Osteocyte (in vitro differentiated cells): ENCODE results near the gene RCL1. TPM values are rescaled to one million over a fixed set of nuclear protein-coding genes. Genes with fewer than 3 reads are reported as not detected.
"Not testable (repeated sequence)": the region's sequence is repeated elsewhere in the genome, so short reads cannot be mapped to it uniquely, and the experiment has no call there.

ENCODE experiments used
- DNase-seq: peaks from one replicate; pipeline ENCODE4 v3.0.0; 2021; ENCODE audit warnings: mixed read lengths; ENCODE audit not compliant: unreplicated experiment; ENCODE audit errors: extremely low spot score
- H3K27ac Mint-ChIP-seq: one replicate; pipeline ENCODE4 v1.8.0; 2021; ENCODE audit warnings: mild to moderate bottlenecking, mixed read lengths; ENCODE audit not compliant: unreplicated experiment
- H3K27me3 Mint-ChIP-seq: one replicate; pipeline ENCODE4 v1.8.0; 2021; ENCODE audit warnings: mixed read lengths; ENCODE audit not compliant: unreplicated experiment
- H3K36me3 Mint-ChIP-seq: one replicate; pipeline ENCODE4 v1.8.0; 2021; ENCODE audit warnings: mixed read lengths; ENCODE audit not compliant: unreplicated experiment
- H3K4me1 Mint-ChIP-seq: one replicate; pipeline ENCODE4 v1.8.0; 2021; ENCODE audit warnings: mixed read lengths; ENCODE audit not compliant: unreplicated experiment
- H3K4me3 Mint-ChIP-seq: one replicate; pipeline ENCODE4 v1.8.0; 2021; ENCODE audit warnings: mild to moderate bottlenecking, moderate library complexity, mixed read lengths; ENCODE audit not compliant: unreplicated experiment
- H3K9me3 Mint-ChIP-seq: one replicate; pipeline ENCODE4 v1.8.0; 2021; ENCODE audit warnings: mixed read lengths; ENCODE audit not compliant: unreplicated experiment
- CTCF ChIP-seq: fragments of 200-600 bp; sonication (generic); IDR thresholded peaks from 2 replicates; pipeline ENCODE4 v1.5.0; 2021; ENCODE audit warnings: antibody characterized with exemption, mild to moderate bottlenecking, moderate library complexity
- total RNA-seq: library from RNA; stranded (reverse); gene quantifications from 2 replicates; pipeline ENCODE4 v1.2.1, GENCODE V29; 2021

The RCL1 gene
- total RNA-seq, 1 donor from 2014 or later: 13.4 TPM

- peaks cover 5% of the 10 kb centered on the region for H3K4me1 Mint-ChIP-seq
- no peak overlapping the region for H3K4me3 Mint-ChIP-seq
- H3K9me3 Mint-ChIP-seq: peaks cover 17% of the 10 kb centered on the region
- no peak overlapping the region for H3K27ac Mint-ChIP-seq
- no peaks in the 10 kb centered on the region for H3K27me3 Mint-ChIP-seq
- DNase-seq: no peak
- peaks cover 6% of the 10 kb centered on the region for H3K36me3 Mint-ChIP-seq
- TF ChIP-seq CTCF: no peak
These were observed 98.2 kb downstream of the RCL1 start for GRCh38 chr9:4890929-4891328.

- no peak for DNase-seq
- Mint-ChIP-seq H3K36me3 (peaks cover 6% of the 10 kb centered on the region), H3K4me1 (peaks cover 5% of the 10 kb centered on the region), H3K9me3 (peaks cover 17% of the 10 kb centered on the region), H3K27me3 (no peaks in the 10 kb centered on the region), H3K4me3 (no peak overlapping the region), H3K27ac (no peak overlapping the region)
- TF ChIP-seq CTCF: no peak
These were observed 98.9 kb downstream of the RCL1 start for GRCh38 chr9:4891674-4892073.

GRCh38 chr9:4892501-4893194, 99.9 kb downstream of the RCL1 start:
- Mint-ChIP-seq H3K36me3 (peaks cover 6% of the 10 kb centered on the region), H3K4me3 (no peak overlapping the region), H3K27me3 (no peaks in the 10 kb centered on the region), H3K27ac (no peak overlapping the region), H3K4me1 (peaks cover 4% of the 10 kb centered on the region), H3K9me3 (peaks cover 25% of the 10 kb centered on the region)
- TF ChIP-seq CTCF: no peak
- no peak for DNase-seq

GRCh38 chr9:4894076-4894475, 101.3 kb downstream of the RCL1 start:
- no peak for DNase-seq
- no peak for TF ChIP-seq CTCF
- peaks cover 2% of the 10 kb centered on the region for H3K4me1 Mint-ChIP-seq
- H3K27ac Mint-ChIP-seq: no peak overlapping the region
- no peak overlapping the region for H3K4me3 Mint-ChIP-seq
- H3K36me3 Mint-ChIP-seq: peaks cover 12% of the 10 kb centered on the region
- peaks cover 34% of the 10 kb centered on the region for H3K9me3 Mint-ChIP-seq
- H3K27me3 Mint-ChIP-seq: no peaks in the 10 kb centered on the region

- peaks cover 33% of the 10 kb centered on the region for H3K9me3 Mint-ChIP-seq
- peaks cover 17% of the 10 kb centered on the region for H3K36me3 Mint-ChIP-seq
- peaks cover 25% of the 10 kb centered on the region for H3K4me1 Mint-ChIP-seq
- not testable (repeated sequence) for H3K27me3 Mint-ChIP-seq, DNase-seq, H3K27ac Mint-ChIP-seq, H3K4me3 Mint-ChIP-seq
These were observed 107.1 kb downstream of the RCL1 start for GRCh38 chr9:4899853-4900252.

GRCh38 chr9:4901401-4902134, 108.8 kb downstream of the RCL1 start:
- peak overlapping the region; percentile 4 for H3K4me3 Mint-ChIP-seq
- DNase-seq, H3K27me3 Mint-ChIP-seq: not testable (repeated sequence)
- peaks cover 34% of the 10 kb centered on the region for H3K4me1 Mint-ChIP-seq
- H3K9me3 Mint-ChIP-seq: peaks cover 33% of the 10 kb centered on the region
- peak overlapping the region; percentile 81 for H3K27ac Mint-ChIP-seq
- peaks cover 17% of the 10 kb centered on the region for H3K36me3 Mint-ChIP-seq
